GM19239 (cell line): ENCODE data around the gene CARD11.
"Not testable (repeated sequence)": the region's sequence is repeated elsewhere in the genome, so short reads cannot be mapped to it uniquely, and the experiment has no call there.

Experiments used
- DNase-seq: peaks from one replicate; pipeline ENCODE4 v3.0.0; 2011; ENCODE audit warnings: low spot score; ENCODE audit not compliant: insufficient read length
- FAIRE-seq: peaks from 2 replicates; lab custom pipeline; 2011; peaks lifted over from hg19 to GRCh38; lab: Jason Lieb, UNC

Gene CARD11

GRCh38 chr7:2920480-2920879 lies 123.2 kb downstream of the CARD11 start:
- FAIRE-seq, DNase-seq: not testable (repeated sequence)

GRCh38 chr7:2920041-2920440 lies 123.6 kb downstream of the CARD11 start:
- peak; percentile 57 for FAIRE-seq

GRCh38 chr7:2919256-2919655 lies 124.4 kb downstream of the CARD11 start:
- DNase-seq (no peak), FAIRE-seq (no peak)

More at GRCh38 chr7:2920041-2920440, 123.6 kb downstream of the CARD11 start:
- no peak for DNase-seq

- no peak for FAIRE-seq
- DNase-seq, result no peak
Measured at GRCh38 chr7:2918406-2918805, 125.3 kb downstream of the CARD11 start.

- FAIRE-seq, result no peak
- no peak for DNase-seq
Measured at GRCh38 chr7:2915023-2915422, 128.6 kb downstream of the CARD11 start.

GRCh38 chr7:2913760-2914387 lies 129.8 kb downstream of the CARD11 start:
- DNase-seq (no peak), FAIRE-seq (no peak)

- FAIRE-seq (no peak), DNase-seq (no peak)
Measured at GRCh38 chr7:2912684-2913439, 130.8 kb downstream of the CARD11 start.

- no peak for FAIRE-seq
Measured at GRCh38 chr7:2911466-2911865, 132.2 kb downstream of the CARD11 start.

GRCh38 chr7:2909471-2910039 lies 134.1 kb downstream of the CARD11 start:
- DNase-seq (no peak), FAIRE-seq (no peak)

More at GRCh38 chr7:2911466-2911865, 132.2 kb downstream of the CARD11 start:
- DNase-seq, result no peak

GRCh38 chr7:2909043-2909442 lies 134.6 kb downstream of the CARD11 start:
- no peak for FAIRE-seq

GRCh38 chr7:2908103-2908683 lies 135.5 kb downstream of the CARD11 start:
- no peak for FAIRE-seq
- DNase-seq, result no peak

More at GRCh38 chr7:2909043-2909442, 134.6 kb downstream of the CARD11 start:
- no peak for DNase-seq

- DNase-seq, result no peak
- FAIRE-seq, result no peak
Measured at GRCh38 chr7:2906197-2906931, 137.3 kb downstream of the CARD11 start.

GRCh38 chr7:2905500-2905899 lies 138.2 kb downstream of the CARD11 start:
- DNase-seq (no peak), FAIRE-seq (no peak)

GRCh38 chr7:2905027-2905426 lies 138.6 kb downstream of the CARD11 start:
- no peak for DNase-seq
- no peak for FAIRE-seq

GRCh38 chr7:2904202-2904601 lies 139.5 kb downstream of the CARD11 start:
- FAIRE-seq, result no peak

GRCh38 chr7:2903682-2904162 lies 139.9 kb downstream of the CARD11 start:
- DNase-seq (no peak), FAIRE-seq (no peak)

More at GRCh38 chr7:2904202-2904601, 139.5 kb downstream of the CARD11 start:
- no peak for DNase-seq

GRCh38 chr7:2897023-2897422 lies 146.6 kb downstream of the CARD11 start:
- DNase-seq (no peak), FAIRE-seq (no peak)

GRCh38 chr7:2896131-2896530 lies 147.5 kb downstream of the CARD11 start:
- FAIRE-seq (no peak), DNase-seq (no peak)

GRCh38 chr7:2894118-2894940 lies 149.3 kb downstream of the CARD11 start:
- DNase-seq, result peak; percentile 56
- FAIRE-seq, result peak; percentile 97
